ENCODE results near the gene CA4.
"Not testable (repeated sequence)": the region's sequence is repeated elsewhere in the genome, so short reads cannot be mapped to it uniquely, and the experiment has no call there.

CA4 gene

GRCh38 chr17:60174767-60175166 is 25.0 kb downstream of the CA4 start:
- DNase-seq (ENCODE audit: low read depth): not testable (repeated sequence)

GRCh38 chr17:60176763-60177162 is 27.0 kb downstream of the CA4 start:
- DNase-seq (ENCODE audit: low read depth): not testable (repeated sequence)

DNA sequence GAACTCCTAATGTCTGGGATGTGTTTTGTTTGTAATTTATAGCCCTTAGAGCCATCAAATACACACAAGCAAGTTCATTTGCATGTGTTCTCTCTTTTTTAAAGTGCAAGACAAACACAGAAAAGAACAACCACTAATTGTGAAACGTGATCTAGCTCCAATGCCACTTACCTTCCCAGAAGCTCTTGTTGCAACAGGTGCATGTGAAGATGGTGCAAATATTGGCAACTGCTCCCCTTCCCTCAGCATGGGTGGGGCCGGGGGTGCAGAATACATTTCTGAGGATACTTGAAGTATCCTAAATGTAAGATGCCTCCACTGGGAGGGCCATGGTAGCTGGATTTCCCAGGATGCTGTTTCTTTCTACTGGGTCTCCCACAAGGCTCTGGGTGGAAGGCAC is 28.4 kb downstream of the CA4 start:
- not testable (repeated sequence) for DNase-seq (ENCODE audit: low read depth)

DNA sequence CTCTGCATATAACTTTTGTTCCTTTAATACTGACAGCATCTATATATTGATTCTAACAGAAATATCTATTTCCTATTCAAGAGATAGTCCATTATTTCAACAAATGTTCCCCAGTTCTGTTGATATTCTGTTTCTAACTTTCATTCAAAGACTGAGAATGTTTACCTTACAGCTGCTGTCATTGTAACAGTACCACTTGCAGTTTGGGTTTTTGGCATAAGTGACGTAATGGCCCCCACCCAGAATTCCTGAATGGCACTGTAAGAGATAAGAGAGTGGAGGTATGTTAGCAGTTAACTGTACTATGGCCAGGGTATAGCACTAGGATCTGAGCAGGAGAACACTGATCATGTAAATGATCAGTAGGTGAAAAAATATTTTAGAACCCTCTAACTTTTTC is 30.6 kb downstream of the CA4 start:
- DNase-seq (ENCODE audit: low read depth): not testable (repeated sequence)

DNA sequence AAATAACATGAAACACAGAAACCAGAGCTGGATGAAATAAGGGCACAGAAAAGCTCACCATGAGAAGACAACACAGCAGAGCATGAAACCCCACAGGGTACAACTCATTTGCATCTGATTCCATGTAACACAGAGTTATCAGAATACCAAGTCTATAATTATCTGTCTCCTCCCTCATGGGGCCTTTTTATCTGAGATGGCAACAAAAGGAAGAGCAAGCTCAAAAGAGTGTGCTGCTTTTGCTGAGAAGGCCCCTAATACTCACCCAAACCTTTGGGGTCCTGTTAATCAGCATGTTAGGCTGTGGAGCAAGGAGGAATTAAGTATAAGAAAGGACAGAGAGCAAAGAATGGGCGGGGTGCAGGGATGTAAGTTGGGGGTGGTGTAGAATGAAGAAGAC is 36.6 kb downstream of the CA4 start:
- not testable (repeated sequence) for DNase-seq (ENCODE audit: low read depth)

- not testable (repeated sequence) for DNase-seq (ENCODE audit: low read depth)
These were observed 37.3 kb downstream of the CA4 start for GRCh38 chr17:60186846-60187745.

GRCh38 chr17:60188759-60189158 is 39.0 kb downstream of the CA4 start:
- DNase-seq (ENCODE audit: low read depth): no peak

- DNase-seq (ENCODE audit: low read depth): not testable (repeated sequence)
These were observed 40.3 kb downstream of the CA4 start for GRCh38 chr17:60190032-60190431.

DNA sequence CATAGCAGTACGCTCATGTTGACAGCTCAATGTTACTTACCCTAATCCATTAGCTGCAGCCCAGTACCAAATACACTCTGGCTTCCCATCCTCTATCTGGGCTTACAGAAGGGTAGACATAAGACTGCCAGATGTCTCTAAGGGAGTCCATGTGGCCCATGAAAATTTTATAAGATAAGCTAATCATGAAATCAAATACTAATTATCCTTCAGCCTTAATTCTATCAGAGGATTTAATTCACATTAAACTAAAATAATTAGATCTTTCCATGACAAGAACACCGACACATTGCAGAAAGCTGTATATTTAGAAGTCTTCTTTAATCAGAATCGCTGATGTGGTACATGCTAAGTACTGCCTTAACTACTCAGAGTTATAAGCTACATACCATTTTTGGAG is 43.3 kb downstream of the CA4 start:
- not testable (repeated sequence) for DNase-seq (ENCODE audit: low read depth)

DNA sequence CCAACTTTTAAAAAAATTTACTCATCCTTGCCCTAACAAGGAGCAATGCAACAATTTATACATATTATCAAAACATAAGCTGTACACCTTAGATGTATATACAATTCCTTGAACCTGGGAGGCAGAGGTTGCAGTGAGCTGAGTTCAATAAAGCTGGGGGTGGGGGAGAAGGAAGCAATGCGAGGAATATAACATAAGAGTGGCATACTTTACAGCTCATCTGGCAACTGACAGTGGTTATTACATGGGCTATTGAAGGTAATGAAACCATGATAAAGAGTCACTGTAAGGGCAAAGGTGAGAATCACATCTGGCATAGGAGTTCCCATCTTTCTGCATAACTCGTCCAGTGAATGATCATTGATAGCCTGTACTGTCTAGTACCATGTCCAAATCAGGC is 43.7 kb downstream of the CA4 start:
- no peak for DNase-seq (ENCODE audit: low read depth)

- DNase-seq (ENCODE audit: low read depth): not testable (repeated sequence)
These were observed 44.4 kb downstream of the CA4 start for GRCh38 chr17:60194141-60194540.

DNA sequence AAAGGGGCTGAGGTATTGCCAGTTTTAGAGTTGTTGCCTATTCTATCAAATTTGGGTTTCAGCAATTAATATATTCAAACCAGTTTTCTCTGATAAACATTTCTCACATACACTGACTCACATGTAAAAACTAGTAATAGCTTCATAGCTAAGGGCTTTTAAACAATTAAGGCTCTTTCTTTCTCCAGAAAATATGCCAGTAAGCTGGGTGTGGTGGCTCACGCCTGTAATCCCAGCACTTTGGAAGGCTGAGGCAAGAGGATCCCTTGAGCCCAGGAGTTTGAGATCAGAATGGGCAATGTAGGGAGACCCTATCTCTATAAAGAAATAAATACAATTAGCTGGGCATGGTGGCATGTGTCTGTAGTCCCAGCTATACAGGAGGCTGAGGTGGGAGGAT is 48.9 kb downstream of the CA4 start:
- not testable (repeated sequence) for DNase-seq (ENCODE audit: low read depth)

DNA sequence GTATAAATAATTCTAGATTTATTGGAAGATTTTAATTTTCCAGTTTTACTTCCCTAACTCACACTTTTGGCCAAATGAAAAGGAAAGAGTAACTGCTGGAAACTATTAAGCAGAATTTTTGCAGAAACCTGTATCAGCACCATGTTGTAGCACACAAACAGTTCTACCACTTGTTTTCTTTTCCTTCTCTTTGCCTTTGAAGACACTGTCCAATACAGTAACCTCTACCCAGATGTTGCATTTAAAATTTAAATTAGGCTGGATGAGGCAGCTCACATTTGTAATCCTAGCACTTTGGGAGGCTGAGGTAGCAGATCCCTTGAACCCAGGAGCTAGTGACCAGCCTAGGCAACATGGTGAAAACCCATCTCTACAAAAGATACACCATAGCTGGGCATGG is 56.0 kb downstream of the CA4 start:
- DNase-seq (ENCODE audit: low read depth): not testable (repeated sequence)

DNA sequence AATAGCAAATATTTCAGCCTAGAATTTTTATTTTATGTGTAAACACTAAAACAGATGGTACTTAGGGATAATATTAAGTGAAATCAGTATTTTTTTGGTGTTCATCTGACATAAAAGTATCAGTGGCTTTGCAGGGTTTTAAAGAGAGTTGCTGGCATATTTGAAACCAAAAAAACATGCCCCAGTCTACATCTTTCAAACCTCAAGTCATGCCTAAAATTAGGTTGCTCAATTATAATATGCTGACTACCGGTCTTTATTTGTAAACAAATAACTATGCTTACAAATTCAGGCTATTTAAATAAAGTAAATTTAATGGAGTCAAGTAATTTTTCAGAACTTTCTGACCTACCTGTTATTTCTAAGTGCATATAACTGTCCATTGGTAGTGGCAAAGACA is 58.5 kb downstream of the CA4 start:
- not testable (repeated sequence) for DNase-seq (ENCODE audit: low read depth)

Data from CMK (cell line).